HepG2 (cell line): Measurements from ENCODE around the gene CDO1. TPM values are rescaled to one million over a fixed set of nuclear protein-coding genes. Genes with fewer than 3 reads are reported as not detected.
A peak's percentile ranks its signal among the peaks of the same experiment; 100 is the strongest.

Source experiments
- ADNP ChIP-seq: sonication (generic); formaldehyde crosslinking; IDR thresholded peaks from 2 replicates; pipeline ENCODE4 v1.4.0; 2020; ENCODE audit warnings: missing genetic modification reagents
- HNRNPK ChIP-seq: fragments of 200-400 bp; formaldehyde crosslinking; IDR thresholded peaks from 2 replicates; pipeline ENCODE4 v1.6.1; 2018; ENCODE audit warnings: low read length, low read depth, moderate library complexity, mild to moderate bottlenecking; ENCODE audit not compliant: poor library complexity, severe bottlenecking
- HOXA5 ChIP-seq: sonication (generic); formaldehyde crosslinking; IDR thresholded peaks from 2 replicates; pipeline ENCODE4 v1.4.0; 2020; ENCODE audit warnings: missing genetic modification reagents
- JUN ChIP-seq: sonication (generic); formaldehyde crosslinking; IDR thresholded peaks from 2 replicates; pipeline ENCODE4 v1.4.0; 2020; ENCODE audit warnings: mild to moderate bottlenecking, missing genetic modification reagents
- MEF2D ChIP-seq: sonication (generic); formaldehyde crosslinking; IDR thresholded peaks from 2 replicates; pipeline ENCODE4 v1.5.1; 2020; ENCODE audit warnings: mild to moderate bottlenecking, missing genetic modification reagents
- NFKB2 ChIP-seq: sonication (generic); formaldehyde crosslinking; IDR thresholded peaks from 2 replicates; pipeline ENCODE4 v1.4.0; 2020; ENCODE audit warnings: missing genetic modification reagents, borderline replicate concordance
- PBX3 ChIP-seq: sonication (generic); formaldehyde crosslinking; IDR thresholded peaks from 2 replicates; pipeline ENCODE4 v1.8.1; 2023; ENCODE audit warnings: missing genetic modification reagents, inconsistent platforms, borderline replicate concordance
- RELA ChIP-seq: sonication (generic); formaldehyde crosslinking; IDR thresholded peaks from 2 replicates; pipeline ENCODE4 v1.4.0; 2020; ENCODE audit warnings: missing genetic modification reagents
- RORA ChIP-seq: sonication (generic); formaldehyde crosslinking; IDR thresholded peaks from 2 replicates; pipeline ENCODE4 v1.5.0; 2020; ENCODE audit warnings: mild to moderate bottlenecking, missing genetic modification reagents, moderate library complexity
- RXRA ChIP-seq: sonication (generic); formaldehyde crosslinking; IDR thresholded peaks from 2 replicates; pipeline ENCODE4 v1.5.1; 2020; ENCODE audit warnings: missing genetic modification reagents
- SMAD1 ChIP-seq: sonication (generic); formaldehyde crosslinking; IDR thresholded peaks from 2 replicates; pipeline ENCODE4 v1.4.0; 2020; ENCODE audit warnings: missing genetic modification reagents, low read depth, mild to moderate bottlenecking, borderline replicate concordance
- SMC3 ChIP-seq: IDR thresholded peaks from 2 replicates; pipeline ENCODE4 v1.6.1; 2011; ENCODE audit warnings: low read length, improper control_type of control experiment
- THYN1 ChIP-seq: sonication (generic); formaldehyde crosslinking; IDR thresholded peaks from 2 replicates; pipeline ENCODE4 v1.8.1; 2023; ENCODE audit warnings: low read depth, mild to moderate bottlenecking, moderate library complexity, missing genetic modification reagents, borderline replicate concordance
- ZNF207 ChIP-seq: fragments of 450-650 bp; IDR thresholded peaks from 2 replicates; pipeline ENCODE4 v1.6.1; 2016; ENCODE audit warnings: antibody characterized with exemption, borderline replicate concordance
- ZNF354B ChIP-seq: sonication (generic); formaldehyde crosslinking; IDR thresholded peaks from 2 replicates; pipeline ENCODE4 v1.8.0; 2022; ENCODE audit warnings: mild to moderate bottlenecking, missing genetic modification reagents
- ZNF362 ChIP-seq: sonication (generic); formaldehyde crosslinking; IDR thresholded peaks from 2 replicates; pipeline ENCODE4 v1.4.0; 2020; ENCODE audit warnings: missing genetic modification reagents, mild to moderate bottlenecking, borderline replicate concordance
- ZNF546 ChIP-seq: sonication (generic); formaldehyde crosslinking; conservative IDR thresholded peaks from 2 replicates; pipeline ENCODE4 v1.8.1; 2023; ENCODE audit warnings: mild to moderate bottlenecking, missing genetic modification reagents
- ZNF569 ChIP-seq: sonication (generic); formaldehyde crosslinking; IDR thresholded peaks from 2 replicates; pipeline ENCODE4 v1.5.0; 2020; ENCODE audit warnings: mild to moderate bottlenecking, missing genetic modification reagents, moderate library complexity, borderline replicate concordance
- ZNF605 ChIP-seq: sonication (generic); formaldehyde crosslinking; IDR thresholded peaks from 2 replicates; pipeline ENCODE4 v1.8.0; 2022; ENCODE audit warnings: mild to moderate bottlenecking, missing genetic modification reagents
- ZNF704 ChIP-seq: sonication (generic); formaldehyde crosslinking; IDR thresholded peaks from 2 replicates; pipeline ENCODE4 v1.8.1; 2023; ENCODE audit warnings: mild to moderate bottlenecking, inconsistent platforms, moderate library complexity, missing genetic modification reagents, borderline replicate concordance
- ZSCAN12 ChIP-seq: sonication (generic); formaldehyde crosslinking; IDR thresholded peaks from 2 replicates; pipeline ENCODE4 v1.9.0; 2021; ENCODE audit warnings: mild to moderate bottlenecking, missing genetic modification reagents
- polyA plus RNA-seq, 8 experiments: library from polyadenylated mRNA; depleted of rRNA in 3 of 8; stranded (reverse) in 7 of 8; unstranded in 1 of 8; fragments of >200 nt; fragmentation: Illumina TruSeq in 4 of 8; extraction: Trizol in 4 of 8; gene quantifications; 2 replicates each; pipeline versions ENCODE4 v1.2.1 to v1.2.3, GENCODE V29; 2011 to 2016; ENCODE audit warnings: low read depth in 4 of 8, missing spikeins in 1 of 8, mixed read lengths in 1 of 8; ENCODE audit not compliant: insufficient read depth in 1 of 8
- total RNA-seq, 5 experiments: library from RNA; depleted of rRNA; stranded (reverse); fragments of >200 nt; fragmentation: Illumina TruSeq; extraction: Trizol; gene quantifications; 2 replicates each; pipeline ENCODE4 v1.2.3, GENCODE V29; 2016; ENCODE audit warnings: low read depth in 1 of 5
- TF ChIP-seq, protein P1 (sequence below): sonication (generic); formaldehyde crosslinking; conservative IDR thresholded peaks from 2 replicates; pipeline ENCODE4 v1.8.1; 2023; ENCODE audit warnings: missing genetic modification reagents
- TF ChIP-seq, protein P2 (sequence below): sonication (generic); formaldehyde crosslinking; IDR thresholded peaks from 2 replicates; pipeline ENCODE4 v1.4.0; 2020; ENCODE audit warnings: missing genetic modification reagents

Gene CDO1
- total and polyA plus RNA-seq, 2 of the 13 experiments (the other 11 are each of a cell fraction or from before 2014, with no cell fraction given) = 3.2 to 4.4 TPM

- TF ChIP-seq ZNF354B (CRISPR knock-in tag) (no peak), ZSCAN12 (no peak), ZNF704 (CRISPR knock-in tag) (no peak), RORA (CRISPR knock-in tag) (no peak), SMC3 (no peak), ZNF569 (CRISPR knock-in tag) (no peak), HNRNPK (no peak), NFKB2 (peak; percentile 95; the same call in 1 of the 2 replicates), PBX3 (CRISPR knock-in tag) (no peak), ADNP (no peak; the same call in 1 of the 2 replicates), JUN (CRISPR knock-in tag) (no peak), MEF2D (CRISPR knock-in tag) (peak; percentile 90), THYN1 (no peak), ZNF207 (no peak), RELA (CRISPR knock-in tag) (no peak), SMAD1 (CRISPR knock-in tag) (no peak; the same call in 1 of the 2 replicates), ZNF546 (CRISPR knock-in tag) (no peak; the same call in 1 of the 2 replicates), RXRA (CRISPR knock-in tag) (peak; percentile 53; the same call in 1 of the 2 replicates), HOXA5 (CRISPR knock-in tag) (peak; percentile 59; the same call in 1 of the 2 replicates), ZNF362 (CRISPR knock-in tag) (no peak), ZNF605 (CRISPR knock-in tag) (peak; percentile 73)
- TF ChIP-seq, protein P1, sequence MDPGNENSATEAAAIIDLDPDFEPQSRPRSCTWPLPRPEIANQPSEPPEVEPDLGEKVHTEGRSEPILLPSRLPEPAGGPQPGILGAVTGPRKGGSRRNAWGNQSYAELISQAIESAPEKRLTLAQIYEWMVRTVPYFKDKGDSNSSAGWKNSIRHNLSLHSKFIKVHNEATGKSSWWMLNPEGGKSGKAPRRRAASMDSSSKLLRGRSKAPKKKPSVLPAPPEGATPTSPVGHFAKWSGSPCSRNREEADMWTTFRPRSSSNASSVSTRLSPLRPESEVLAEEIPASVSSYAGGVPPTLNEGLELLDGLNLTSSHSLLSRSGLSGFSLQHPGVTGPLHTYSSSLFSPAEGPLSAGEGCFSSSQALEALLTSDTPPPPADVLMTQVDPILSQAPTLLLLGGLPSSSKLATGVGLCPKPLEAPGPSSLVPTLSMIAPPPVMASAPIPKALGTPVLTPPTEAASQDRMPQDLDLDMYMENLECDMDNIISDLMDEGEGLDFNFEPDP = peak; percentile 93; the same call in 1 of the 2 replicates
- TF ChIP-seq, protein P2, sequence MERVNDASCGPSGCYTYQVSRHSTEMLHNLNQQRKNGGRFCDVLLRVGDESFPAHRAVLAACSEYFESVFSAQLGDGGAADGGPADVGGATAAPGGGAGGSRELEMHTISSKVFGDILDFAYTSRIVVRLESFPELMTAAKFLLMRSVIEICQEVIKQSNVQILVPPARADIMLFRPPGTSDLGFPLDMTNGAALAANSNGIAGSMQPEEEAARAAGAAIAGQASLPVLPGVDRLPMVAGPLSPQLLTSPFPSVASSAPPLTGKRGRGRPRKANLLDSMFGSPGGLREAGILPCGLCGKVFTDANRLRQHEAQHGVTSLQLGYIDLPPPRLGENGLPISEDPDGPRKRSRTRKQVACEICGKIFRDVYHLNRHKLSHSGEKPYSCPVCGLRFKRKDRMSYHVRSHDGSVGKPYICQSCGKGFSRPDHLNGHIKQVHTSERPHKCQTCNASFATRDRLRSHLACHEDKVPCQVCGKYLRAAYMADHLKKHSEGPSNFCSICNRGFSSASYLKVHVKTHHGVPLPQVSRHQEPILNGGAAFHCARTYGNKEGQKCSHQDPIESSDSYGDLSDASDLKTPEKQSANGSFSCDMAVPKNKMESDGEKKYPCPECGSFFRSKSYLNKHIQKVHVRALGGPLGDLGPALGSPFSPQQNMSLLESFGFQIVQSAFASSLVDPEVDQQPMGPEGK (CRISPR knock-in tag) = peak; percentile 89
These were observed 25.1 kb upstream of the CDO1 start, which contains the start of the genes AP3S1 and ATG12 (continued) for GRCh38 chr5:115841382-115842088.
